IPS DF 4.7 (cell line): ENCODE data around the gene ITPK1.
"Not testable (repeated sequence)": the region's sequence is repeated elsewhere in the genome, so short reads cannot be mapped to it uniquely, and the experiment has no call there.

Experiments used
- DNase-seq: peaks from one replicate; pipeline ENCODE4 v3.0.0-alpha.2; 2013; ENCODE audit warnings: low spot score; ENCODE audit errors: extremely low read depth

The ITPK1 gene

DNA sequence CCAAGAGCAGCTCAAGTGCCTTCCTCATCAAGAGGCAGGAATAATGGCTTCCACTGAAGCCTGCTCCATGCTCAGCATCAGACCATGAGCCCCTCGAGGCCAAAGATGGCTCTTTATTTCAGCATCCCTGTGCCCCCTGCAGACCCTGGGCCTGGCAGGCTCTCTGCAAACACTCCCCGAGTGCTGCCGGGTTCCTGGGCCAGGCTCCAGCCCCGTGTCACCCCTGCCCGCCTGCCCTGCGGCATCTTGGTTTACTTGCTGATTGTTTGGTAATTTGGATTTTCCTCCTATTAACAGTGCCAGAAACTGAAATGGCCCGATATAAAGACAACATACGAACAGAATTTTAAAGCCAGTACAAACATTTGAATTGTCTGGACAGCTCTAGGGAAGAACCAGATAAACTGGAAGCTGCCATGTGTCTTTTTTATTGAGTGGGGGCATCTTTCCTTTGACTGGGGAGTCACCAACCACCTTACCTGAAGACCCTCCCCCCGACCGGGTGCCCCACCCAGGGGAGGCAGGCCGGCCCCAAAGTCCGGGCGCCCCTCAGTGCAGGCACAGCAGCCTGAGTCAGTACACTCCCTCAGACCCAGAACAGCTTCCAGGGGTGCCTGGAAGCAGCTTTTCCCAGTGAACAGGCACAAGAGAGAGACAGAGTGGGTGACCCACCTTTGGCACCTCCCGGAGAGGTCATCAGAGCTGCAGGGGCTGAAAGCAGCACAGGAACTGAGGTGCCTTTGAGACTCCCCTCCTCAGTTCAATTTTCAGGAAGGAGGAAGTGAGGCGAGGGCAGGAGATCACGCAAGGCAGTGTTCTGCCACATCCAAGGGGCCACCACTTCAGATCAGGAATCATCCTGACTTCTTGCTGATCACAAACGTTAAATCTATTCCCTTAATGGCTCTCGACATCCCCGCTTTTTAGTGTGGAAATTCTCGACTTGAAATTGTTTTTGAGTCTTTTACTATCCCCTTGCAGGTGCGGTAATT lies 30.6 kb downstream of the ITPK1 start:
- DNase-seq: no peak

- no peak for DNase-seq
These were observed 31.3 kb downstream of the ITPK1 start for GRCh38 chr14:93084402-93084801.

- DNase-seq: no peak
These were observed 31.8 kb downstream of the ITPK1 start for GRCh38 chr14:93083917-93084316.

- no peak for DNase-seq
These were observed 33.1 kb downstream of the ITPK1 start for GRCh38 chr14:93082576-93083001.

- DNase-seq: no peak
These were observed 33.7 kb downstream of the ITPK1 start for GRCh38 chr14:93081876-93082570.

GRCh38 chr14:93079865-93080403 lies 35.8 kb downstream of the ITPK1 start:
- DNase-seq: no peak

DNA sequence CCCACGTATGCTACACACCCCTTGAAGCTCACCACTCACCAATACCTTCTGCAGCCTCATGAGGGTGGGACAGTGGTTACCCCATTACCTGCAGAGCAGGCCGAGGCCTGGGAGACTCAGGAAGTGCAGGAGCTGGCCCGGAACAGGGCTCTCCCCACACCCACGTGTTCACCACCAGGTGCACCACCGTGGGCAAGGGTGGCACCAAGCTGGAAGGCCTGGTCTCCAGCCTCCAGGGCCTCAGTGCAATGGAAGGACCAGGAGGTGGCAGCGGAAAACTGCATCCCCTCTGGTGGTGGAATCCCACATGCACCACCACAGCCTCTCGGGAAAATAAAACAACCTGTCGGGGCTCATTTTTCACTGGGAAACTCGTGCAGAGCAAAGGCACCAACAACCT lies 36.4 kb downstream of the ITPK1 start:
- no peak for DNase-seq

DNA sequence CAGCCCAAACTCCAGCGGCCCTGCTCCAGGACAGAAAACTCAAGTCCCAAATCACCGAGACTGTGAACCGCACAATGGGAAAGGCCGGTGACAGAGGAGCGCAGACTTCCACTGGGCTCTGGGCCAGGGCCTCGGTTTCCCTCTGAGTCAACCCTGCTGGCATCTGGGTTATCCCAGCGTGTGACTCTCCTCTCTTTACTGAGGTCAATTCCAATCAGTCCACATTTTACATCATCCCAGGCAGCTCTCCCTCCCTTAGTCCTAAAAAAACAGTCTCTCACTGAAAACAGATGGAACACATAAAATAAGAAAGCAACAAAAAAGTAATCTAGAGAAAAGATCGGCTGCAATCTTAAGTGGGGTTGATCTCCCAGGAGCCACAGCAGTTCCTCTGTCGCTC lies 36.9 kb downstream of the ITPK1 start:
- no peak for DNase-seq

DNA sequence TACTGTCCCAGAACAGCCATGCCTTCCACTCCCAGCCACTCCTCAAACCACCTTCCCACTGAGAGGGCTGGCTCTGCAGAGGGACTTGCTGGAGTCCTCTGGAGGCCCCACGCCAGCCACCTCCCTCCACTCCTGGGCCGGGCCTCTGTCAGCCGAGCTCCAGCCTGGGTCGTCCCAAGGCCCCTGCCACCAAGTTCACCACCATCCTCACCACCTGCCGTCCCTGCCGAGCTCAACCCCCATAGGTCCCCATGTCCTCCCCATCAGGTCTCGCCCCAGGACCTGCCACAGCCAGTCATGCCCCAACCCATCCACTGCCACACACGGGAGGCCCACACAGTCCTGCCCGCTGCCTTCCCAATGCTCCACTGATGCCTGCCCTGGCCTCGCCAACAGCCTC lies 39.0 kb downstream of the ITPK1 start:
- DNase-seq: no peak

DNA sequence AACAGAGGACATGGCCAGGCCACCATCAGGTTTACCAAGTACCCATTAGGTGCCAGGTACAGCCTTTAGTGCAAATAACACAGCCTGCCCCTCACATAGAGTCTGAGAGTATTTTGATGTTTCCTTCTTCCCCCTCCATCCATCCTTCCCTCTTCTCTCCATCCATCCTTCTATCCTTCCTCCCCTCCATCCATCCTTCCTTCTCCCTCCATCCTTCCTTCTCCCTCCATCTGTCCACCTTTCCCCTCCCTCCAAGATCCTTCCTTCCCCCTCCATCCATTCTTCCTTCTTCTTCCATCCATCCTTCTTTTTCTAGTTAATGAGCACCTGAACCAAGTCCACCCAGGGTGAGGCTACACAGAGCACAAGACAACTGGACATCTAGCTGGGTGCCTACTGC lies 39.8 kb downstream of the ITPK1 start:
- DNase-seq: no peak

- no peak for DNase-seq
These were observed 41.6 kb downstream of the ITPK1 start for GRCh38 chr14:93073910-93074769.

- DNase-seq: no peak
These were observed 42.4 kb downstream of the ITPK1 start for GRCh38 chr14:93073358-93073707.

GRCh38 chr14:93072659-93073357 lies 42.9 kb downstream of the ITPK1 start:
- no peak for DNase-seq

GRCh38 chr14:93068711-93069110 lies 47.0 kb downstream of the ITPK1 start:
- no peak for DNase-seq

GRCh38 chr14:93067088-93067487 lies 48.6 kb downstream of the ITPK1 start:
- DNase-seq: no peak

DNA sequence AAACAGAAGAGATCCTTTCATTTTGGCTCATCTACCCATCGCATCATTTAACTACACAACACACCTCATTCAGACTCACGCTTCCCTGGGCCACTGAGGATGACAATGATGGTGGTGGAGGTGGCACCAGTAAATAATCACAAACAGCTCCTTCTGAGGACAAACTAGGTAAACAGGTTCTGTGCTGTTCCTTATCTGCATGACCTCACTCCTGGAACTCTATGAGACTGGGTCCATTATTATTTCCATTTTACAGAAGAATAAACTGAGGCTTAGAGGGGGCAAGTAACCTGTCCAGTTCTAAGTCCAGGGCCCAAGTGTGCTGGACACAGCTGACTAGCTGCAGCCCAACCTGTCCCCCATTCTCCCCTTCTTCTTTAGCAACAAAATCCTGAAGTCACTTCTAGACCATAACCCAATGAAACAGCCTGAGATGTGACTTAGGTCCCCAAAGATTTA lies 50.4 kb downstream of the ITPK1 start:
- no peak for DNase-seq

DNA sequence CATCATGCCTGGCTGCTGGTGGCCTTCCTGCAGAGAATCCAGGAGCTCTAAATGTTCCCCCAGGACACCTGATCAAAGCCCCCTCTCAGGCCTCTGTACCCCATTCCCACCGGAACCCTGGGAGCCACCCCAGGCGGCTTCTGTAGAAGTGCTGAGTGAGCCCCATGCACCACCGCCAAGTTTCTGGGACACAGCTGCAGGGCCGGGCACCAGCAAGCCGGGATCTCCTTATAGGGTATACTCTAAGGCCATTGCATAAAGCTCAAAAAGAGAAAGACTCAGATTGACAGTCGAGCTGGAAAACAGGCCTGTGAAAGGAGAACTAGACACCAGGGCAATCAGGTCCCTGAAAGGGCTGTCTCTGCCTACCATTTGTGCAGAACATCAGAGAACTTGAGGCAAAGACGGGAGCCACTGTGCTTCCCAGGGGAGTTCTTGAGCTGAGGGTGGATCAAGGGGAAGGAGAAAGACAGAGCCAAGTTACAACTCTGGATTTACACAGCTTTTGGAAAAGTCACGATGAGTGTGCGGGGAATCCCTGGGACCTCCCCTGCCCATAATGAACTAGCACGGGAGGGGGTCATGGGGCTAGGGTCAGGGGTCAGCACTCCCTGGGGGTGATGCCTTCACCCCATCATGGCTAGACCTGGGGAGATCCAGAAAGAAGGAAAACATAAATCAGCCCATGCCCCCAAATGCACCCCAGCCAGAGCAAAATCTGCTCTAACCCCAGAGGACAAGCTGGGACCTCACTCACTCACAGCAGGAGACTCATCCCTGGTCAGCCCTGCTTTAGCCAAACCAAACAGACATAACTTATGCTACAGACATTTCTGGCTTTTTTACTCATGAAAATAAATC lies 51.1 kb downstream of the ITPK1 start:
- no peak for DNase-seq

- DNase-seq: no peak
These were observed 52.3 kb downstream of the ITPK1 start for GRCh38 chr14:93063393-93063792.

GRCh38 chr14:93062890-93063289 lies 52.8 kb downstream of the ITPK1 start:
- no peak for DNase-seq

GRCh38 chr14:93062013-93062412 lies 53.7 kb downstream of the ITPK1 start:
- DNase-seq: not testable (repeated sequence)
